H9 (cell line): ENCODE measurements around the gene LRIT1. TPM values are rescaled to one million over a fixed set of nuclear protein-coding genes. Genes with fewer than 3 reads are reported as not detected.

Experiments used
- DNase-seq: peaks from one replicate; pipeline ENCODE4 v3.0.0-alpha.2; 2017
- H2AFZ ChIP-seq: one replicate; pipeline ENCODE4 v1.6.1; 2013; ENCODE audit warnings: mild to moderate bottlenecking, low read length, control low read depth, moderate library complexity
- H2AK5ac ChIP-seq: 2 replicates; pipeline ENCODE4 v1.6.1; 2013; ENCODE audit warnings: low read length, control low read depth, mixed read lengths; ENCODE audit not compliant: insufficient read length
- H2BK120ac ChIP-seq: one replicate; pipeline ENCODE4 v1.6.1; 2013; ENCODE audit warnings: low read depth, mild to moderate bottlenecking, low read length, control low read depth, inconsistent platforms; ENCODE audit not compliant: poor library complexity, severe bottlenecking
- H2BK12ac ChIP-seq: 2 replicates; pipeline ENCODE4 v1.6.1; 2013; ENCODE audit warnings: low read length, control low read depth, mixed read lengths, low read depth; ENCODE audit not compliant: insufficient read length
- H2BK15ac ChIP-seq: 2 replicates; pipeline ENCODE4 v1.6.1; 2013; ENCODE audit warnings: low read depth, low read length, control low read depth
- H2BK20ac ChIP-seq: one replicate; pipeline ENCODE4 v1.6.1; 2013; ENCODE audit warnings: low read depth, mild to moderate bottlenecking, low read length, control low read depth, inconsistent platforms; ENCODE audit not compliant: poor library complexity, severe bottlenecking
- H2BK5ac ChIP-seq: 2 replicates; pipeline ENCODE4 v1.6.1; 2013; ENCODE audit warnings: low read length, control low read depth, mixed read lengths; ENCODE audit not compliant: insufficient read length
- H3K14ac ChIP-seq: 2 replicates; pipeline ENCODE4 v1.6.1; 2013; ENCODE audit warnings: low read length, control low read depth; ENCODE audit not compliant: insufficient read depth
- H3K18ac ChIP-seq: 2 replicates; pipeline ENCODE4 v1.6.1; 2013; ENCODE audit warnings: low read depth, mild to moderate bottlenecking, mixed read lengths, low read length, control low read depth; ENCODE audit not compliant: insufficient read length
- H3K23ac ChIP-seq: 2 replicates; pipeline ENCODE4 v1.6.1; 2013; ENCODE audit warnings: low read length, control low read depth, mixed read lengths, low read depth; ENCODE audit not compliant: insufficient read length
- H3K23me2 ChIP-seq: 2 replicates; pipeline ENCODE4 v1.6.1; 2013; ENCODE audit warnings: low read depth, mild to moderate bottlenecking, mixed read lengths, low read length, control low read depth; ENCODE audit not compliant: insufficient read length, poor library complexity, severe bottlenecking
- H3K27ac ChIP-seq: 2 replicates; pipeline ENCODE4 v1.5.1; 2013; ENCODE audit warnings: low read length, control low read depth, mixed read lengths, low read depth; ENCODE audit not compliant: insufficient read length
- H3K27me3 ChIP-seq: 2 replicates; pipeline ENCODE4 v1.6.1; 2013; ENCODE audit warnings: low read length, control low read depth, inconsistent platforms; ENCODE audit not compliant: insufficient read depth
- H3K4ac ChIP-seq: 2 replicates; pipeline ENCODE4 v1.6.1; 2013; ENCODE audit warnings: low read depth, mild to moderate bottlenecking, control low read depth, inconsistent platforms, low read length, moderate library complexity
- H3K4me1 ChIP-seq: 2 replicates; pipeline ENCODE4 v1.6.1; 2013; ENCODE audit warnings: low read length, control low read depth, inconsistent platforms; ENCODE audit not compliant: insufficient read depth
- H3K4me2 ChIP-seq: 2 replicates; pipeline ENCODE4 v1.6.1; 2013; ENCODE audit warnings: low read length, control low read depth, mixed read lengths; ENCODE audit not compliant: insufficient read length, insufficient read depth
- H3K56ac ChIP-seq: 2 replicates; pipeline ENCODE4 v1.6.1; 2013; ENCODE audit warnings: low read depth, mild to moderate bottlenecking, mixed read lengths, low read length, control low read depth; ENCODE audit not compliant: insufficient read length
- H3K79me1 ChIP-seq: 2 replicates; pipeline ENCODE4 v1.6.1; 2013; ENCODE audit warnings: low read depth, mild to moderate bottlenecking, moderate library complexity, low read length, control low read depth, inconsistent platforms; ENCODE audit not compliant: insufficient read depth, poor library complexity, severe bottlenecking
- H3K79me2 ChIP-seq: 2 replicates; pipeline ENCODE4 v1.6.1; 2013; ENCODE audit warnings: low read length, control low read depth, inconsistent platforms; ENCODE audit not compliant: insufficient read depth
- H3K9ac ChIP-seq: 2 replicates; pipeline ENCODE4 v1.6.1; 2013; ENCODE audit warnings: low read length, control low read depth, mixed read lengths; ENCODE audit not compliant: insufficient read length; ENCODE audit errors: extremely low read depth
- H3K9me3 ChIP-seq: one replicate; pipeline ENCODE4 v1.6.1; 2013; ENCODE audit warnings: low read depth, low read length, inconsistent platforms; ENCODE audit not compliant: control insufficient read depth
- H3T11ph ChIP-seq: one replicate; pipeline ENCODE4 v1.6.1; 2013; ENCODE audit warnings: mild to moderate bottlenecking, low read length, control low read depth, inconsistent platforms
- H4K20me1 ChIP-seq: one replicate; pipeline ENCODE4 v1.6.1; 2013; ENCODE audit not compliant: control insufficient read depth, insufficient read length, insufficient read depth
- H4K5ac ChIP-seq: 2 replicates; pipeline ENCODE4 v1.6.1; 2013; ENCODE audit warnings: low read depth, mild to moderate bottlenecking, mixed read lengths, low read length, control low read depth; ENCODE audit not compliant: insufficient read length
- H4K8ac ChIP-seq: replicated peaks from 2 replicates; pipeline ENCODE4 v1.6.1; 2013; ENCODE audit warnings: low read length, control low read depth, mixed read lengths, low read depth; ENCODE audit not compliant: insufficient read length
- H4K91ac ChIP-seq: 2 replicates; pipeline ENCODE4 v1.6.1; 2013; ENCODE audit warnings: low read depth, mild to moderate bottlenecking, moderate library complexity, mixed read lengths, low read length, control low read depth; ENCODE audit not compliant: insufficient read length
- H3K27ac Mint-ChIP-seq, 3 experiments: 2 replicates in 2 of 3; 3 replicates in 1 of 3; pipeline ENCODE4 v1.8.0; 2020 to 2021; ENCODE audit warnings: mixed read lengths in 3 of 3, mild to moderate bottlenecking in 1 of 3, moderate library complexity in 1 of 3
- H3K27me3 Mint-ChIP-seq: 2 replicates; pipeline ENCODE4 v1.8.0; 2021; ENCODE audit warnings: low read depth, mild to moderate bottlenecking, moderate library complexity, mixed read lengths
- H3K36me3 Mint-ChIP-seq, 3 experiments: 2 replicates in 2 of 3; 3 replicates in 1 of 3; pipeline ENCODE4 v1.8.0; 2020 to 2021; ENCODE audit warnings: low read depth in 3 of 3, mixed read lengths in 3 of 3; ENCODE audit not compliant: insufficient read depth in 1 of 3
- H3K4me1 Mint-ChIP-seq, 2 experiments: 2 replicates each; pipeline ENCODE4 v1.8.0; 2020; ENCODE audit warnings: mixed read lengths in 2 of 2
- H3K4me3 Mint-ChIP-seq, 2 experiments: 2 replicates in 1 of 2; 3 replicates in 1 of 2; pipeline ENCODE4 v1.8.0; 2020 to 2021; ENCODE audit warnings: mild to moderate bottlenecking in 2 of 2, mixed read lengths in 2 of 2, moderate library complexity in 1 of 2
- H3K9me3 Mint-ChIP-seq, 2 experiments: 2 replicates in 1 of 2; 3 replicates in 1 of 2; pipeline ENCODE4 v1.8.0; 2020; ENCODE audit warnings: mild to moderate bottlenecking in 2 of 2, mixed read lengths in 2 of 2, moderate library complexity in 1 of 2
- CTCF ChIP-seq: fragments of 200-600 bp; sonication (generic); conservative IDR thresholded peaks from 3 replicates; pipeline ENCODE4 v1.8.0; 2021; ENCODE audit warnings: antibody characterized with exemption, mild to moderate bottlenecking
- WGBS: extraction: QIAGEN DNeasy Blood & Tissue Kit; methylation state at CpG from one replicate; pipeline ENCODE4 v1.1.7; 2013; ENCODE audit warnings: missing lambda C conversion rate, low lambda C conversion rate, mixed read lengths; ENCODE audit not compliant: insufficient read length; ENCODE audit errors: extremely low coverage; 5-methylcytosine and 5-hydroxymethylcytosine counted together
- total RNA-seq: library from RNA; stranded (reverse); gene quantifications from 2 replicates; pipeline ENCODE4 v1.2.1, GENCODE V29; 2021

The LRIT1 gene
- total RNA-seq, 1 experiment from 2014 or later: not detected

DNA sequence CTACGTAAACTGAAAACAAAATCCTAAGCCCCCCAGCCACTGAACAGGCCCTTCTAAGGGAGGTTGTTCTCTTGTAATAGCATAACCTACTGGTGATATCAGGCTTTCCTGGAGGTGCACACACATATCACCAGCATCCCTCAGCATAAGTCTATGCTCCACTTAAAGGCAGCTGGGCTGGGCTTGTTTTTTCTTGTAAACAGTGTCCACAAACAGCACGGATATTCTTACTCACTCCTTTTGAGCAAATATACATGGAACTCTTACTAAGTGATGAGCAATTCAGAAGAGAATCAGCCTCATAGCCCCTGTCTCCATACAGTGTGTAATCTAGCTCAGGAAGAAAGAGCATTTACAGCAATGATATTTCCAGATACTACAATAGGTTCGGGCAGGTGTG is 2.4 kb downstream of the LRIT1 start:
- Histone ChIP-seq H4K91ac (no peak overlapping the region), H3K4me1 (no peaks in the 10 kb centered on the region), H2AFZ (no peak overlapping the region), H3K14ac (no peak overlapping the region), H2BK120ac (no peak overlapping the region), H3T11ph (no peak overlapping the region), H4K8ac (no peak overlapping the region), H3K27ac (no peak overlapping the region), H4K20me1 (no peaks in the 10 kb centered on the region), H3K23me2 (no peaks in the 10 kb centered on the region), H2BK12ac (no peak overlapping the region), H2BK15ac (no peak overlapping the region), H2BK5ac (no peak overlapping the region), H3K18ac (no peak overlapping the region), H3K56ac (no peak overlapping the region), H3K4ac (no peak overlapping the region), H3K27me3 (peaks cover 3% of the 10 kb centered on the region; the same call in 1 of the 2 replicates), H3K4me2 (no peak overlapping the region), H3K9ac (no peak overlapping the region), H4K5ac (no peak overlapping the region), H2BK20ac (no peak overlapping the region), H3K9me3 (no peaks in the 10 kb centered on the region), H3K23ac (no peak overlapping the region), H2AK5ac (no peak overlapping the region), H3K79me1 (no peaks in the 10 kb centered on the region), H3K79me2 (no peaks in the 10 kb centered on the region)
- no peak for TF ChIP-seq CTCF
- peaks cover 42% of the 10 kb centered on the region for H3K27me3 Mint-ChIP-seq
- no peaks in the 10 kb centered on the region for H3K36me3 Mint-ChIP-seq
- H3K4me1 Mint-ChIP-seq: peaks cover 4% of the 10 kb centered on the region in 2 experiments; a peak in 3 of 4 replicates
- no CpG with 5 or more reads among the region's 3 CpGs for WGBS
- H3K4me3 Mint-ChIP-seq: no peak overlapping the region
- DNase-seq: no peak
- no peak overlapping the region for H3K27ac Mint-ChIP-seq
- H3K9me3 Mint-ChIP-seq: no peaks in the 10 kb centered on the region; a peak in 1 of 5 replicates
